Calu3 (cell line): ENCODE data around the gene SCARF2. TPM values are rescaled to one million over a fixed set of nuclear protein-coding genes. Genes with fewer than 3 reads are reported as not detected.

ENCODE experiments used
- BruUV-seq: library from RNA; stranded (reverse); fragments of 400-500 nt; replicated peaks from 2 replicates; lab custom pipeline; 2021; lab: Mats Ljungman, UMichigan
- CTCF ChIA-PET: fragments of 300-600 bp; sonication (Branson Sonifier 250); formaldehyde crosslinking; loops from one replicate; lab custom pipeline; 2022; ENCODE audit warnings: antibody characterized with exemption; lab: Charles Lee
- DNase-seq: peaks from one replicate; pipeline ENCODE4 v3.0.0; 2022
- H3K27ac Mint-ChIP-seq: one replicate; pipeline ENCODE4 v1.8.0; 2022; ENCODE audit warnings: mixed read lengths; ENCODE audit not compliant: unreplicated experiment
- H3K27me3 Mint-ChIP-seq: one replicate; pipeline ENCODE4 v1.8.0; 2022; ENCODE audit warnings: mixed read lengths; ENCODE audit not compliant: unreplicated experiment
- H3K36me3 Mint-ChIP-seq: one replicate; pipeline ENCODE4 v1.8.0; 2022; ENCODE audit warnings: mild to moderate bottlenecking, moderate library complexity, mixed read lengths; ENCODE audit not compliant: insufficient read depth, unreplicated experiment
- H3K4me1 Mint-ChIP-seq: one replicate; pipeline ENCODE4 v1.8.0; 2022; ENCODE audit warnings: mild to moderate bottlenecking, low read depth, mixed read lengths; ENCODE audit not compliant: unreplicated experiment
- H3K4me3 Mint-ChIP-seq: one replicate; pipeline ENCODE4 v1.8.0; 2022; ENCODE audit warnings: mild to moderate bottlenecking, low read depth, moderate library complexity, mixed read lengths; ENCODE audit not compliant: unreplicated experiment
- H3K9me3 Mint-ChIP-seq: one replicate; pipeline ENCODE4 v1.8.0; 2022; ENCODE audit warnings: low read depth, mixed read lengths; ENCODE audit not compliant: unreplicated experiment
- CTCF ChIP-seq: fragments of 200-600 bp; IDR thresholded peaks from one replicate; pipeline ENCODE4 v1.8.0; 2022; ENCODE audit warnings: antibody characterized with exemption; ENCODE audit not compliant: unreplicated experiment
- intact Hi-C: fragments of 100-400 bp; cut with micrococcal nuclease; formaldehyde crosslinking; loops from one replicate; pipeline ENCODE4 v1.10.0; 2022; ENCODE audit not compliant: unreplicated experiment
- total RNA-seq: library from RNA; stranded (reverse); gene quantifications from 2 replicates; pipeline ENCODE4 v1.2.3, GENCODE V29; 2022

Gene SCARF2
- total RNA-seq, 1 experiment from 2014 or later: 0.68 TPM

GRCh38 chr22:20391222-20391621, 46.4 kb downstream of the SCARF2 start:
- Mint-ChIP-seq H3K36me3 (peaks cover 22% of the 10 kb centered on the region), H3K9me3 (no peaks in the 10 kb centered on the region), H3K4me3 (no peak overlapping the region), H3K27ac (no peak overlapping the region), H3K4me1 (peaks cover 15% of the 10 kb centered on the region), H3K27me3 (peaks cover 51% of the 10 kb centered on the region)
- CTCF ChIA-PET: interaction anchor here (1.5 kb wide), 1 partner anchor 27 kb away, joined by 3 read pairs; no protein-coding TSS in a partner anchor
- intact Hi-C loops: no loop called here
- DNase-seq: no peak
- no TSS peak for BruUV-seq
- no peak for TF ChIP-seq CTCF

GRCh38 chr22:20390394-20390907, 47.2 kb downstream of the SCARF2 start:
- DNase-seq: no peak
- no peak overlapping the region for H3K27ac Mint-ChIP-seq
- CTCF ChIA-PET: no interaction called here
- peaks cover 8% of the 10 kb centered on the region for H3K4me1 Mint-ChIP-seq
- H3K9me3 Mint-ChIP-seq: no peaks in the 10 kb centered on the region
- TF ChIP-seq CTCF: no peak
- H3K27me3 Mint-ChIP-seq: peaks cover 51% of the 10 kb centered on the region
- intact Hi-C loops: no loop called here
- BruUV-seq: no TSS peak
- peaks cover 20% of the 10 kb centered on the region for H3K36me3 Mint-ChIP-seq
- no peak overlapping the region for H3K4me3 Mint-ChIP-seq

- Mint-ChIP-seq H3K36me3 (peaks cover 9% of the 10 kb centered on the region), H3K27ac (no peak overlapping the region), H3K9me3 (no peaks in the 10 kb centered on the region), H3K4me1 (no peaks in the 10 kb centered on the region), H3K4me3 (no peak overlapping the region), H3K27me3 (peaks cover 58% of the 10 kb centered on the region)
- intact Hi-C loops: no loop called here
- DNase-seq: no peak
- BruUV-seq: no TSS peak
- CTCF ChIA-PET: no interaction called here
- TF ChIP-seq CTCF: no peak
These were observed 48.3 kb downstream of the SCARF2 start for GRCh38 chr22:20389288-20389687.

GRCh38 chr22:20388200-20388599, 49.4 kb downstream of the SCARF2 start:
- H3K36me3 Mint-ChIP-seq: no peaks in the 10 kb centered on the region
- DNase-seq: no peak
- BruUV-seq: no TSS peak
- intact Hi-C loops: no loop called here
- TF ChIP-seq CTCF: no peak
- no peaks in the 10 kb centered on the region for H3K9me3 Mint-ChIP-seq
- H3K27me3 Mint-ChIP-seq: peaks cover 69% of the 10 kb centered on the region
- H3K27ac Mint-ChIP-seq: no peak overlapping the region
- no peaks in the 10 kb centered on the region for H3K4me1 Mint-ChIP-seq
- CTCF ChIA-PET: no interaction called here
- H3K4me3 Mint-ChIP-seq: no peak overlapping the region
